OCI-LY7 (cell line): ENCODE measurements around the gene GABPB2.

ENCODE experiments used
- EZH2phosphoT487 ChIP-seq: fragments of 200-600 bp; sonication (generic); IDR thresholded peaks from 2 replicates; pipeline ENCODE4 v1.6.1; 2018; ENCODE audit warnings: low read depth, borderline replicate concordance, mild to moderate bottlenecking, mixed run types, antibody characterized with exemption, low read length, moderate library complexity, mixed read lengths
- TF ChIP-seq, protein P1 (sequence below): fragments of 200-600 bp; sonication (generic); conservative IDR thresholded peaks from 2 replicates; pipeline ENCODE4 v1.5.1; 2014; ENCODE audit warnings: mild to moderate bottlenecking, antibody characterized with exemption, low read length, moderate library complexity, mixed read lengths

GRCh38 chr1:151048645-151049032, 21.9 kb upstream of the GABPB2 start:
- TF ChIP-seq, protein P1, sequence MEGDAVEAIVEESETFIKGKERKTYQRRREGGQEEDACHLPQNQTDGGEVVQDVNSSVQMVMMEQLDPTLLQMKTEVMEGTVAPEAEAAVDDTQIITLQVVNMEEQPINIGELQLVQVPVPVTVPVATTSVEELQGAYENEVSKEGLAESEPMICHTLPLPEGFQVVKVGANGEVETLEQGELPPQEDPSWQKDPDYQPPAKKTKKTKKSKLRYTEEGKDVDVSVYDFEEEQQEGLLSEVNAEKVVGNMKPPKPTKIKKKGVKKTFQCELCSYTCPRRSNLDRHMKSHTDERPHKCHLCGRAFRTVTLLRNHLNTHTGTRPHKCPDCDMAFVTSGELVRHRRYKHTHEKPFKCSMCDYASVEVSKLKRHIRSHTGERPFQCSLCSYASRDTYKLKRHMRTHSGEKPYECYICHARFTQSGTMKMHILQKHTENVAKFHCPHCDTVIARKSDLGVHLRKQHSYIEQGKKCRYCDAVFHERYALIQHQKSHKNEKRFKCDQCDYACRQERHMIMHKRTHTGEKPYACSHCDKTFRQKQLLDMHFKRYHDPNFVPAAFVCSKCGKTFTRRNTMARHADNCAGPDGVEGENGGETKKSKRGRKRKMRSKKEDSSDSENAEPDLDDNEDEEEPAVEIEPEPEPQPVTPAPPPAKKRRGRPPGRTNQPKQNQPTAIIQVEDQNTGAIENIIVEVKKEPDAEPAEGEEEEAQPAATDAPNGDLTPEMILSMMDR: no peak
- no peak for TF ChIP-seq EZH2phosphoT487
